ENCODE measurements around the gene HECW1.

Gene HECW1

GRCh38 chr7:43491123-43491522 is 378.7 kb downstream of the HECW1 start:
- Histone ChIP-seq H3K9ac (no peak overlapping the region), H3K36me3 (peaks cover 0 to 22% (median 2%) of the 10 kb centered on the region in 11 experiments; a peak in 8 of 22 replicates), H4K20me1 (no peaks in the 10 kb centered on the region), H3K27me3 (no peaks in the 10 kb centered on the region), H3K27ac (no peak overlapping the region; a peak in 1 of 22 replicates), H3K4me1 (peaks cover 8 to 43% (median 29%) of the 10 kb centered on the region in 10 experiments), H3K4me3 (no peak overlapping the region), H3K9me3 (replicated peaks in 1 of 11) (peaks cover 0 to 9% (median 0%) of the 10 kb centered on the region in 11 experiments; a peak in 3 of 22 replicates), H3K4me2 (peak overlapping the region in 1 of 11 experiments; percentile 31; a peak in 1 of 22 replicates)
- no peak for TF ChIP-seq Cebpa-rat (IDR thresholded peaks at IDR 0.05)

DNA sequence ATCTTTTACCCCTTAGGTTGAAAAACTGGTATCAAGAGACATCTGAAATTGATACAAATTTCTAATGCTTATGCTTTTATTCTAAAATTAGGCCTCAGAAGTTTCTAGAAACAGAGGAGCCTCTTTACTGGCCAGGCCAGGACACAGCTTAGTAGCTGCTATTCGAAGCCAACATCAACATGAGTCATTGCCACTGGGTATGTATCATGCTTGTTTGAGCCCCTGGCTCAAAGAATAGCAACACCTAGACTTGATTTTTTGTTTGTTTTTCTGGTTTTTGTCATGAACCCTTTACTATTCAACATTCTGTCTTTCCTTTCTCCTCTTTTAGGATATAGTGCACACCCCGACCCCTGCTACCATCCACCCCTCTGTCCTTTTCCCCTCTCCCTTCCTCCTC is 379.5 kb downstream of the HECW1 start:
- H3K9me3 ChIP-seq (replicated peaks in 1 of 11): peaks cover 0 to 13% (median 0%) of the 10 kb centered on the region in 11 experiments; a peak in 2 of 22 replicates
- no peak overlapping the region for H3K4me2 ChIP-seq
- peaks cover 8 to 41% (median 29%) of the 10 kb centered on the region in 10 experiments for H3K4me1 ChIP-seq
- H3K4me3 ChIP-seq: no peak overlapping the region
- no peak for TF ChIP-seq Cebpa-rat (IDR thresholded peaks at IDR 0.05)
- H3K36me3 ChIP-seq: peaks cover 0 to 22% (median 3%) of the 10 kb centered on the region in 11 experiments; a peak in 9 of 22 replicates
- H3K27ac ChIP-seq: no peak overlapping the region
- H3K9ac ChIP-seq: no peak overlapping the region
- H3K27me3 ChIP-seq: no peaks in the 10 kb centered on the region
- H4K20me1 ChIP-seq: no peaks in the 10 kb centered on the region

DNA sequence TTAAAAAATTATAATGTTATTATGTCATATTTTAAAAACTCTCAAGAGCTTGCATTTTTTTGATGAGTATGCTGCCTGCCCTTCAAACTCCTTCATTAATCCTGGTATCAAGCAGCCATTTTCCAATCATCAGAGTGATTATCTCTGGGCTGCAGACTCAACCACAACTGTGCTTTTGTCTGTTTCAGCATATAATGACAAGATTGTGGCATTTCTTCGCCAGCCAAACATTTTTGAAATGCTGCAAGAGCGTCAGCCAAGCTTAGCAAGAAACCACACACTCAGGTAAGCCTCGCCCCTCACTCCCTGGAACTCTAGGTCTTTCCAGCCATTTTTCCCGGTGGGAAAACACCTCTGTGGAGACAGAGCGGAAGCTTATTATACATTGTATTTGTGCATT is 380.4 kb downstream of the HECW1 start:
- no peak for TF ChIP-seq Cebpa-rat (IDR thresholded peaks at IDR 0.05)
- no peak overlapping the region for H3K4me3 ChIP-seq
- H3K9ac ChIP-seq: no peak overlapping the region
- H3K36me3 ChIP-seq: peaks cover 0 to 22% (median 3%) of the 10 kb centered on the region in 11 experiments; a peak in 9 of 22 replicates
- H3K27ac ChIP-seq: no peak overlapping the region
- no peaks in the 10 kb centered on the region for H4K20me1 ChIP-seq
- no peaks in the 10 kb centered on the region for H3K27me3 ChIP-seq
- no peak overlapping the region for H3K4me2 ChIP-seq
- H3K9me3 ChIP-seq (replicated peaks in 1 of 11): peaks cover 0 to 9% (median 0%) of the 10 kb centered on the region in 11 experiments; a peak in 2 of 22 replicates
- peaks cover 8 to 31% (median 22%) of the 10 kb centered on the region in 10 experiments for H3K4me1 ChIP-seq

DNA sequence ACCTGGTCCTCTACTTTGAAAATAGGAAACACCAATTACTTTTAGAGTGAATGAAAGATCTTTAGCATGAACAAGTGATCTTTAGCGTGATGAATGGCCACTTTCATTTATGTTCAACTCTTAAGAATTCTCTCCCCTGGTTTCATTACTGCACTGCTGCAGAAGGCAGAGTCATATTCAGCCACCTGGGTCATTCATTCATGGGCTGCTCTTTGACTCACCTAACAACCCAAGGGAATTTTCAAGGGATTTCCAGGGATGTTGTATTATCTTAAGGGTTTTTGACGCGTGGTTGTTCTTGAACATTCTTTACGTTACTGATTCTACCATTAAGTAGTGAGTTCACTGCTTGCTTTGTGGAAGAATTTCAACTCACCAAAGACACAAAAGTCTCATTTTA is 383.1 kb downstream of the HECW1 start:
- Histone ChIP-seq H3K4me3 (no peak overlapping the region), H3K27ac (no peak overlapping the region), H3K4me1 (peaks cover 0 to 5% (median 0%) of the 10 kb centered on the region in 10 experiments; a peak in 1 of 20 replicates), H3K36me3 (peaks cover 0 to 22% (median 3%) of the 10 kb centered on the region in 11 experiments; a peak in 9 of 22 replicates), H3K4me2 (no peak overlapping the region), H3K9ac (no peak overlapping the region), H3K9me3 (replicated peaks in 1 of 11) (peaks cover 0 to 9% (median 0%) of the 10 kb centered on the region in 11 experiments; a peak in 2 of 22 replicates), H4K20me1 (no peaks in the 10 kb centered on the region), H3K27me3 (no peaks in the 10 kb centered on the region)
- TF ChIP-seq Cebpa-rat (IDR thresholded peaks at IDR 0.05): no peak

DNA sequence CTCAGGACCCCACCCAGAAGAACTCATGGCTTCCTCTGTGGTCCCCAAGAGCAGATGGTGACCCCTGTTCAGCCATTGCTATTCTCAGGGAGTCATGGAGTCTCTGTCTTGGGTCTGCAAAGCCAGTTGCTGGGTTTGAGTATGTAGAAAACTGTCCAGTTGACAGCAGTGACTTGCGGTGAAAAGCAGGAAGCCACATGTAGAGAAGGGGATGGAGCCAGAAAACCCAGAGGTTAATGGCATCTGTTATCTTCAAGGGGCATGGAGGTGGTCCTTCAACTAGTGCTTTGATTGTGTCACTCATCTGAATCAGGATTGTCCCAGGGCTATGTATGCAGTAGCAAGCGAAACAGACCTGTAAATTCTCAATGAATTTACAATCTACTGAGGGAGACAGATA is 384.1 kb downstream of the HECW1 start:
- no peak for TF ChIP-seq Cebpa-rat (IDR thresholded peaks at IDR 0.05)
- Histone ChIP-seq H3K9ac (no peak overlapping the region), H4K20me1 (no peaks in the 10 kb centered on the region), H3K9me3 (replicated peaks in 1 of 11) (peaks cover 0 to 4% (median 0%) of the 10 kb centered on the region in 11 experiments; a peak in 1 of 22 replicates), H3K36me3 (peaks cover 0 to 24% (median 3%) of the 10 kb centered on the region in 11 experiments; a peak in 9 of 22 replicates), H3K4me2 (no peak overlapping the region), H3K4me3 (no peak overlapping the region), H3K27ac (no peak overlapping the region), H3K27me3 (no peaks in the 10 kb centered on the region), H3K4me1 (no peaks in the 10 kb centered on the region)

DNA sequence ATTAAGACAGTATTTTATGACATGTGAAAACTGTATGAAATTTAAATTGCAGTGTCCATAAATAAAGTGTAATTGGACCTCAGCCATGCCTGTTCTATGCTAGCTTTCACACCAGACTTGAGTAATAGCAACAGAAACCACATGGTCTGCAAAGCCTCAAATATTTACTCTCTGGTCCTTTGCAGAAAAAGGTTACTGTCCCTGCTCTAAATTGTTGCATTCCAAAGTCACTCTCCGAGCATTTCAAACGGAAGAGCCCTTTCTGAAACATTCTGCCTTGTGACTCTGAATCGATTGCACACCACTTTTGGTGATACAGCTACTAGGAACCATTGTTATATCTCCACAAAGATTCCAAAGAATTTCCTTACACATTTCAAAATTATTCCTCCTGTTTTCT is 389.4 kb downstream of the HECW1 start:
- Histone ChIP-seq H3K4me2 (no peak overlapping the region), H3K27me3 (no peaks in the 10 kb centered on the region), H3K9ac (no peak overlapping the region), H3K36me3 (peaks cover 0 to 18% (median 0%) of the 10 kb centered on the region in 11 experiments; a peak in 3 of 22 replicates), H3K4me3 (no peak overlapping the region), H3K9me3 (replicated peaks in 1 of 11) (0 out of 22 replicates have a peak, but pooled peaks cover 0 to 5% (median 0%) of the 10 kb centered on the region in 11 experiments), H3K4me1 (no peaks in the 10 kb centered on the region), H4K20me1 (no peaks in the 10 kb centered on the region), H3K27ac (no peak overlapping the region)
- no peak for TF ChIP-seq Cebpa-rat (IDR thresholded peaks at IDR 0.05)

DNA sequence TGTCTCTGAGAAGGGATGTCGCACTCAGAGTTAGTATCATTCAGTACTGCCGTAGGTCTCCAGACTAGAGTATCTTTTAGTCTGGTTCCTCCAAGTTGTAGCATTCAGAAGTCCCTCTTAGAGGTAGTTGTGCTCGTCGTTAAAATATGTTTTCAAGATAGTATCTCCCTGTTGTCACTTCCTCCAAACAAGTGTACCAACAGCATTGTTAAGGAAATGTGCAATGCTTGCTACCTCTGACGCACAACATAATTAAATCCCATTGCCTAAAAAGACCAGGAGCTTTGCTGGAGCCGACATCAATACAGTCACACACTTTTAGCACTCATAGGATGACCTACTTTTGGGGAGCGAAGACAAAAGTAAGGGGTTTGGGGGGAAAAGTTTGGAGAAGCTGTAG is 390.5 kb downstream of the HECW1 start:
- no peak overlapping the region for H3K9ac ChIP-seq
- H3K27ac ChIP-seq: no peak overlapping the region
- no peaks in the 10 kb centered on the region for H4K20me1 ChIP-seq
- H3K9me3 ChIP-seq (replicated peaks in 1 of 11): 0 out of 22 replicates have a peak, but pooled peaks cover 0 to 5% (median 0%) of the 10 kb centered on the region in 11 experiments
- H3K4me1 ChIP-seq: no peaks in the 10 kb centered on the region
- no peaks in the 10 kb centered on the region for H3K27me3 ChIP-seq
- no peak overlapping the region for H3K4me3 ChIP-seq
- H3K36me3 ChIP-seq: peaks cover 0 to 23% (median 0%) of the 10 kb centered on the region in 11 experiments; a peak in 5 of 22 replicates
- no peak for TF ChIP-seq Cebpa-rat (IDR thresholded peaks at IDR 0.05)
- H3K4me2 ChIP-seq: no peak overlapping the region

DNA sequence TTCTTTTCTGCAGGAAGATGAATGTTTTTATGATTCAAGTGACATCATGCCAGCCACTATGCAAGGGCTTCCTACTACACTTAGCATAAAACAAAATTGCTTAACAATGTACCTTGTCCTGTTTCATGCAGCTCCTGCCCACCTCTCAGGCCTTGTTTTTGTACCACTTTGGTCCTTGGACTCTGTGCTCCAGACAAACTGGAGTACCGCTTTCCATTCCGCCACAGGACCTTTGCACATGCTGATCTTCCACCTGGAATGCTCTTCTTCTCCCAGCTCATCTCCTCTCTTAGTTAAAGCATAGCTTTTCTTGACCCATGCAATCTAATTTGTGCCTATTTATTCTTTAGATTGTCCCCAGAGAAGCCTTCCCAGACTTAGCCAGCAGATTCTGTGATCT is 393.0 kb downstream of the HECW1 start:
- peaks cover 0 to 19% (median 6%) of the 10 kb centered on the region in 10 experiments; a peak in 15 of 20 replicates for H3K4me1 ChIP-seq
- no peak overlapping the region for H3K4me2 ChIP-seq
- H3K4me3 ChIP-seq: no peak overlapping the region
- TF ChIP-seq Cebpa-rat (IDR thresholded peaks at IDR 0.05): no peak
- no peak overlapping the region for H3K9ac ChIP-seq
- H3K36me3 ChIP-seq: peaks cover 0 to 43% (median 5%) of the 10 kb centered on the region in 11 experiments; a peak in 9 of 22 replicates
- no peaks in the 10 kb centered on the region for H4K20me1 ChIP-seq
- 0 out of 22 replicates have a peak, but pooled peaks cover 0 to 5% (median 0%) of the 10 kb centered on the region in 11 experiments for H3K9me3 ChIP-seq (replicated peaks in 1 of 11)
- H3K27ac ChIP-seq: no peak overlapping the region
- H3K27me3 ChIP-seq: no peaks in the 10 kb centered on the region

DNA sequence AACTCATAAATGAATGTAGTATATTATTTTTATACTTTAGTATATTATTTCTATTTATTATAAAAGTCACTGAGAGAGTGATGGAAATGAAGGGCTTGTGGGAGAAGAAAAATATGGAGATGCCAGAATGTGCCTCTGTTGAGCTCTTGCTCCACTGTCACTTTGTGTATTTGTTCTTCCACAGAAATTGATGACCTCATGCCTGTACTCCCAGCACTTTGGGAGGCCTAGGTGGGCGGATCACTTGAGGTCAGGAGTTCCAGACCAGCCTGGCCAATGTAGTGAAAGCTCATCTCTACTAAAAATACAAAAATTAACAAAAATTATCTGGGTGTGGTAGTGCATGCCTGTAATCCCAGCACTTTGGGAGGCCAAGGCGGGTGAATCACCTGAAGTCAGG is 394.0 kb downstream of the HECW1 start:
- Histone ChIP-seq H3K4me2 (no peak overlapping the region), H3K4me1 (peaks cover 9 to 29% (median 17%) of the 10 kb centered on the region in 10 experiments; a peak in 18 of 20 replicates), H3K9me3 (replicated peaks in 1 of 11) (0 out of 22 replicates have a peak, but pooled peaks cover 0 to 5% (median 0%) of the 10 kb centered on the region in 11 experiments), H3K27ac (no peak overlapping the region), H3K4me3 (no peak overlapping the region), H3K9ac (no peak overlapping the region), H3K27me3 (no peaks in the 10 kb centered on the region), H4K20me1 (no peaks in the 10 kb centered on the region), H3K36me3 (peaks cover 0 to 43% (median 7%) of the 10 kb centered on the region in 11 experiments; a peak in 9 of 22 replicates)
- TF ChIP-seq Cebpa-rat (IDR thresholded peaks at IDR 0.05): no peak

Data from BLaER1 treated with 17β-estradiol and CSF1 and Interleukin-3, amounts not matched to agents 10 nM and 100 nM (cell line).